A673 (cell line): ENCODE measurements around the gene KIAA0232. TPM values are rescaled to one million over a fixed set of nuclear protein-coding genes. Genes with fewer than 3 reads are reported as not detected.

Experiments used
- BruUV-seq: library from RNA; stranded (reverse); fragments of 400-500 nt; replicated peaks from 2 replicates; lab custom pipeline; 2021; lab: Mats Ljungman, UMichigan
- CTCF ChIA-PET: fragments of 300-600 bp; sonication (Branson Sonifier 250); formaldehyde crosslinking; loops from one replicate; lab custom pipeline; 2022; ENCODE audit warnings: antibody characterized with exemption; lab: Charles Lee
- POLR2A ChIA-PET: fragments of 300-600 bp; sonication (Branson Sonifier 250); formaldehyde crosslinking; loops from one replicate; lab custom pipeline; 2022; ENCODE audit warnings: antibody characterized with exemption; ENCODE audit not compliant: low non-redundant PET; lab: Charles Lee
- DNase-seq: peaks from one replicate; pipeline ENCODE4 v3.0.0-alpha.2; 2015; ENCODE audit warnings: low spot score
- H3K27ac ChIP-seq: fragments of 200-600 bp; sonication (generic); 2 replicates; pipeline ENCODE4 v1.5.1; 2016; ENCODE audit warnings: mixed run types, low read depth, mild to moderate bottlenecking, mixed read lengths, antibody characterized with exemption, low read length; ENCODE audit not compliant: poor library complexity, severe bottlenecking
- H3K27me3 ChIP-seq: fragments of 200-600 bp; sonication (generic); replicated peaks from 2 replicates; pipeline ENCODE4 v1.6.1; 2017; ENCODE audit warnings: mixed run types, low read depth, mild to moderate bottlenecking, mixed read lengths, antibody characterized with exemption, low read length; ENCODE audit not compliant: insufficient read depth, poor library complexity
- H3K36me3 ChIP-seq: fragments of 200-600 bp; sonication (generic); 2 replicates; pipeline ENCODE4 v1.6.1; 2016; ENCODE audit warnings: mixed run types, mild to moderate bottlenecking, mixed read lengths, antibody characterized with exemption, low read length; ENCODE audit not compliant: insufficient read depth, poor library complexity, severe bottlenecking
- H3K4me1 ChIP-seq: fragments of 200-600 bp; sonication (generic); 2 replicates; pipeline ENCODE4 v1.6.1; 2017; ENCODE audit warnings: mixed run types, mild to moderate bottlenecking, mixed read lengths, antibody characterized with exemption, low read length; ENCODE audit not compliant: insufficient read depth, poor library complexity, severe bottlenecking
- H3K4me3 ChIP-seq: fragments of 200-600 bp; sonication (generic); 2 replicates; pipeline ENCODE4 v1.5.1; 2016; ENCODE audit warnings: low read depth, mixed run types, mild to moderate bottlenecking, mixed read lengths, low read length; ENCODE audit not compliant: poor library complexity, severe bottlenecking
- H3K9me3 ChIP-seq: fragments of 200-600 bp; sonication (generic); 2 replicates; pipeline ENCODE4 v1.6.1; 2016; ENCODE audit warnings: mixed run types, low read depth, mild to moderate bottlenecking, mixed read lengths, antibody characterized with exemption, low read length; ENCODE audit not compliant: poor library complexity, severe bottlenecking
- EZH2 ChIP-seq: fragments of 200-600 bp; sonication (generic); IDR thresholded peaks from 2 replicates; pipeline ENCODE4 v1.6.1; 2017; ENCODE audit warnings: borderline replicate concordance, low read depth, mild to moderate bottlenecking, mixed read lengths, antibody characterized with exemption, low read length; ENCODE audit not compliant: poor library complexity, severe bottlenecking
- intact Hi-C: fragments of 100-400 bp; cut with micrococcal nuclease; formaldehyde crosslinking; loops from one replicate; pipeline ENCODE4 v1.10.0; 2022; ENCODE audit not compliant: unreplicated experiment
- total RNA-seq: library from RNA; stranded (reverse); gene quantifications from 2 replicates; pipeline ENCODE4 v1.2.3, GENCODE V29; 2021
- TF ChIP-seq, protein P1 (sequence below): fragments of 300-800, 200-600 bp; sonication (generic); conservative IDR thresholded peaks from 2 replicates; pipeline ENCODE4 v1.5.1; 2017; ENCODE audit warnings: low read depth, mild to moderate bottlenecking, antibody characterized with exemption, low read length, moderate library complexity, mixed read lengths

The KIAA0232 gene
- total RNA-seq, 1 experiment from 2014 or later = 30.2 TPM

- no peaks in the 10 kb centered on the region for H3K9me3 ChIP-seq
- no peaks in the 10 kb centered on the region for H3K27me3 ChIP-seq
- TF ChIP-seq, protein P1, sequence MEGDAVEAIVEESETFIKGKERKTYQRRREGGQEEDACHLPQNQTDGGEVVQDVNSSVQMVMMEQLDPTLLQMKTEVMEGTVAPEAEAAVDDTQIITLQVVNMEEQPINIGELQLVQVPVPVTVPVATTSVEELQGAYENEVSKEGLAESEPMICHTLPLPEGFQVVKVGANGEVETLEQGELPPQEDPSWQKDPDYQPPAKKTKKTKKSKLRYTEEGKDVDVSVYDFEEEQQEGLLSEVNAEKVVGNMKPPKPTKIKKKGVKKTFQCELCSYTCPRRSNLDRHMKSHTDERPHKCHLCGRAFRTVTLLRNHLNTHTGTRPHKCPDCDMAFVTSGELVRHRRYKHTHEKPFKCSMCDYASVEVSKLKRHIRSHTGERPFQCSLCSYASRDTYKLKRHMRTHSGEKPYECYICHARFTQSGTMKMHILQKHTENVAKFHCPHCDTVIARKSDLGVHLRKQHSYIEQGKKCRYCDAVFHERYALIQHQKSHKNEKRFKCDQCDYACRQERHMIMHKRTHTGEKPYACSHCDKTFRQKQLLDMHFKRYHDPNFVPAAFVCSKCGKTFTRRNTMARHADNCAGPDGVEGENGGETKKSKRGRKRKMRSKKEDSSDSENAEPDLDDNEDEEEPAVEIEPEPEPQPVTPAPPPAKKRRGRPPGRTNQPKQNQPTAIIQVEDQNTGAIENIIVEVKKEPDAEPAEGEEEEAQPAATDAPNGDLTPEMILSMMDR = no peak
- TF ChIP-seq EZH2 = no peak
- no peaks in the 10 kb centered on the region for H3K4me1 ChIP-seq
- H3K27ac ChIP-seq = no peak overlapping the region
- no peaks in the 10 kb centered on the region for H3K36me3 ChIP-seq
- ChIA-PET CTCF (no interaction called here), POLR2A (no interaction called here)
- no peak overlapping the region for H3K4me3 ChIP-seq
- intact Hi-C loops = no loop called here
- BruUV-seq = no TSS peak
- no peak for DNase-seq
These were observed 23.8 kb upstream of the KIAA0232 start for GRCh38 chr4:6758728-6759127.

GRCh38 chr4:6760865-6761264 is 21.7 kb upstream of the KIAA0232 start:
- no TSS peak for BruUV-seq
- POLR2A ChIA-PET = no interaction called here

DNA sequence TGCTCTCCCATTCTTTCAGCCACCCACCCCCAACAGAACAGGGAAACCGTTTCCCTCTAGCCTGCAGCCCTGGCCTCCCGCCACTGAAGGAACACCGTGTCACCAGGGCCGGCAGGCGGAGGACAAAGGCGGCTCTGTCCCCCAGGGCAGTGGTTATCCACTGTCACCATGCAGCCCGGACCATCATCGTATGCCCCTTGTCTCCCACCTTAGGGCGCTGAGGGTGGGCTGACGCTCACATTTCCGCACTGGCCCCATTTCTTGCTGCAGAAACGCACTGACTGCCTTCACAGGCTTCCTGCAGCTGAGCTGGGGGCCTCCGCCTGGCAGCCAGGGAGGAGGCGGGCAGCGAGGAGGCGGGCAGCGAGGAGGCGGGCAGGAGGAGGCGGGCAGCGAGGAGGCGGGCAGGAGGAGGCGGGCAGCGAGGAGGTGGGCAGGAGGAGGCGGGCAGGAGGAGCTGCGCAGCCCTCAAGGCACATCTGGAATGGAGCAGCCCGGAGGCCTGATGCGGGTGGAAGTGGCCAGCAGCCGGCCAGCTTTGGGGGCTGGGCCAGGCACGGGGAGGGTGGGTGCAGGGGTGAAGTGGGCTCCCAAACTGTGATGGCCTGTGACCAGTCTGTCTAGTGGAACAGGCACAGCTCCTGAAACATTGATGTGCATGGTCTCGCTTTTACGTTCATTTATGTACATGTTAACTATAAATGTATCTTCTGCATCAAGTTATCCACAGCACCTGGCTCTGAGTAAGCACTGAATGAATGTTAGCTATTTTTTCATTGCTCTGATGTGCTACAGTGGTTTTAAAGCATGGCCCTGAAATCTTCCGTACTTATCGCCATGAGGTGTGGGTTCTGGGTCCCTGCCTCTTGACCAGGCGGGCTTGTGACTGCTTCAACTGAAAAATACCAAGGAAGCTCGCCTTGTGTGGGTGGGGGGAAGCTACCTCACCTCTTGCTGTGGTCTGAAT is 20.6 kb upstream of the KIAA0232 start:
- intact Hi-C loops = no loop called here
- Histone ChIP-seq H3K4me3 (no peak overlapping the region), H3K27me3 (no peaks in the 10 kb centered on the region), H3K4me1 (no peaks in the 10 kb centered on the region), H3K9me3 (no peaks in the 10 kb centered on the region), H3K36me3 (no peaks in the 10 kb centered on the region), H3K27ac (no peak overlapping the region)
- no TSS peak for BruUV-seq
- no peak for DNase-seq
- CTCF ChIA-PET = no interaction called here
- POLR2A ChIA-PET = no interaction called here
- TF ChIP-seq EZH2 = no peak
- TF ChIP-seq, protein P1 = no peak

More at GRCh38 chr4:6760865-6761264, 21.7 kb upstream of the KIAA0232 start:
- H3K9me3 ChIP-seq = no peaks in the 10 kb centered on the region
- no peak for TF ChIP-seq EZH2
- TF ChIP-seq, protein P1 = no peak
- no peaks in the 10 kb centered on the region for H3K4me1 ChIP-seq
- DNase-seq = no peak
- H3K4me3 ChIP-seq = no peak overlapping the region
- no peaks in the 10 kb centered on the region for H3K36me3 ChIP-seq
- CTCF ChIA-PET = no interaction called here
- no peak overlapping the region for H3K27ac ChIP-seq
- H3K27me3 ChIP-seq = no peaks in the 10 kb centered on the region
- intact Hi-C loops = no loop called here
